Mammary epithelial cell (primary cell): ENCODE measurements around the gene HSPA1L.

ENCODE experiments used
- CTCF ChIP-seq, 2 donors: IDR thresholded peaks in 1 of 2; conservative IDR thresholded peaks in 1 of 2; 2 replicates each; pipeline ENCODE4 v1.5.1; 2011 to 2012; ENCODE audit warnings: inconsistent platforms in 2 of 2, low read length in 2 of 2, mild to moderate bottlenecking in 2 of 2, control low read depth in 1 of 2, low read depth in 1 of 2; ENCODE audit not compliant: insufficient read depth in 1 of 2; ENCODE audit errors: extremely low read depth in 1 of 2
- EZH2 ChIP-seq: IDR thresholded peaks from 2 replicates; pipeline ENCODE4 v1.6.1; 2012; ENCODE audit warnings: low read length, inconsistent platforms, borderline replicate concordance

- no peak for TF ChIP-seq CTCF (conservative IDR thresholded peaks at IDR 0.05 in 1 of 2, IDR thresholded peaks at IDR 0.05 in 1 of 2; ENCODE audit: extremely low read depth in 1 of 2, insufficient read depth in 1 of 2, low read depth in 1 of 2, low read length in 2 of 2)
- no peak for TF ChIP-seq EZH2
These were observed 38.5 kb downstream of the HSPA1L start for GRCh38 chr6:31776485-31776988.
